Liver (tissue), 9 donors: ENCODE results near the gene CBX4. TPM values are rescaled to one million over a fixed set of nuclear protein-coding genes. Genes with fewer than 3 reads are reported as not detected.

Source experiments
- DNase-seq: peaks from one replicate; pipeline ENCODE4 v3.0.0-alpha.2; 2017; ENCODE audit warnings: low spot score
- H3K27ac ChIP-seq, 2 donors: one replicate each; pipeline ENCODE4 v1.7.0; 2013; ENCODE audit warnings: inconsistent platforms in 2 of 2, low read length in 2 of 2, control low read depth in 1 of 2, low read depth in 1 of 2, mild to moderate bottlenecking in 1 of 2
- H3K27me3 ChIP-seq, 4 donors: one replicate each; pipeline versions ENCODE4 v1.6.1 to v1.7.0; 2013; ENCODE audit warnings: low read length in 3 of 4, inconsistent platforms in 1 of 4, mild to moderate bottlenecking in 1 of 4, moderate library complexity in 1 of 4; ENCODE audit not compliant: control insufficient read depth in 4 of 4, insufficient read depth in 4 of 4
- H3K36me3 ChIP-seq, 4 donors: one replicate each; pipeline versions ENCODE4 v1.6.1 to v1.7.0; 2013; ENCODE audit warnings: low read length in 3 of 4, mild to moderate bottlenecking in 3 of 4, low read depth in 1 of 4, moderate library complexity in 1 of 4; ENCODE audit not compliant: control insufficient read depth in 4 of 4, insufficient read depth in 3 of 4
- H3K4me1 ChIP-seq, 4 donors: one replicate each; pipeline versions ENCODE4 v1.6.1 to v1.7.0; 2013; ENCODE audit warnings: low read length in 3 of 4, mild to moderate bottlenecking in 3 of 4, moderate library complexity in 1 of 4; ENCODE audit not compliant: control insufficient read depth in 4 of 4, insufficient read depth in 4 of 4
- H3K4me3 ChIP-seq, 3 donors: one replicate each; pipeline versions ENCODE4 v1.6.1 to v1.7.0; 2013; ENCODE audit warnings: low read length in 3 of 3, control low read depth in 1 of 3, low read depth in 1 of 3, mild to moderate bottlenecking in 1 of 3
- H3K9ac ChIP-seq, 2 donors: one replicate each; pipeline ENCODE4 v1.7.0; 2013; ENCODE audit warnings: low read length in 2 of 2, mild to moderate bottlenecking in 2 of 2, moderate library complexity in 2 of 2, control low read depth in 1 of 2, low read depth in 1 of 2
- H3K9me3 ChIP-seq, 4 donors: one replicate each; pipeline versions ENCODE4 v1.6.1 to v1.7.0; 2013; ENCODE audit warnings: low read length in 3 of 4; ENCODE audit not compliant: control insufficient read depth in 4 of 4
- ATF3 ChIP-seq: IDR thresholded peaks from 2 replicates; pipeline ENCODE4 v1.6.1; 2016; ENCODE audit warnings: antibody characterized with exemption
- EGR1 ChIP-seq, 2 donors: IDR thresholded peaks; 2 replicates each; pipeline ENCODE4 v1.6.1; 2016 to 2018; ENCODE audit warnings: antibody characterized with exemption in 2 of 2, low read depth in 2 of 2
- FOXA2 ChIP-seq: IDR thresholded peaks from 2 replicates; pipeline ENCODE4 v1.6.1; 2016; ENCODE audit warnings: antibody characterized with exemption
- GABPA ChIP-seq, 2 donors: IDR thresholded peaks in 1 of 2; conservative IDR thresholded peaks in 1 of 2; 2 replicates each; pipeline ENCODE4 v1.6.1; 2016; ENCODE audit warnings: antibody characterized with exemption in 2 of 2, mild to moderate bottlenecking in 1 of 2, moderate library complexity in 1 of 2
- HNF4A ChIP-seq, 2 donors: conservative IDR thresholded peaks; 2 replicates each; pipeline ENCODE4 v1.6.1; 2016; ENCODE audit warnings: antibody characterized with exemption in 2 of 2, mild to moderate bottlenecking in 2 of 2
- HNF4G ChIP-seq: IDR thresholded peaks from 2 replicates; pipeline ENCODE4 v1.6.1; 2016; ENCODE audit warnings: antibody characterized with exemption
- JUND ChIP-seq, 2 donors: IDR thresholded peaks; 2 replicates each; pipeline ENCODE4 v1.6.1; 2016; ENCODE audit warnings: antibody characterized with exemption in 2 of 2
- NR2F2 ChIP-seq: IDR thresholded peaks from 2 replicates; pipeline ENCODE4 v1.6.1; 2016; ENCODE audit warnings: antibody characterized with exemption
- RAD21 ChIP-seq, 2 donors: IDR thresholded peaks; 2 replicates each; pipeline ENCODE4 v1.6.1; 2016; ENCODE audit warnings: antibody characterized with exemption in 2 of 2, mild to moderate bottlenecking in 2 of 2
- RXRA ChIP-seq, 2 donors: IDR thresholded peaks; 2 replicates each; pipeline ENCODE4 v1.6.1; 2017 to 2018; ENCODE audit warnings: antibody characterized with exemption in 2 of 2, mild to moderate bottlenecking in 1 of 2
- SP1 ChIP-seq: IDR thresholded peaks from 2 replicates; pipeline ENCODE4 v1.6.1; 2018; ENCODE audit warnings: antibody characterized with exemption, mild to moderate bottlenecking
- TAF1 ChIP-seq: conservative IDR thresholded peaks from 2 replicates; pipeline ENCODE4 v1.6.1; 2016; ENCODE audit warnings: antibody characterized with exemption, mild to moderate bottlenecking
- YY1 ChIP-seq: IDR thresholded peaks from 2 replicates; pipeline ENCODE4 v1.6.1; 2016; ENCODE audit warnings: antibody characterized with exemption, mild to moderate bottlenecking
- WGBS: extraction: QIAGEN DNeasy Blood & Tissue Kit; methylation state at CpG from one replicate; pipeline ENCODE4 v1.1.7; 2013; 5-methylcytosine and 5-hydroxymethylcytosine counted together
- polyA plus RNA-seq, 2 donors: library from polyadenylated mRNA; stranded (reverse) in 1 of 2; unstranded in 1 of 2; fragments of 200-250 nt in 1 of 2; fragments of >200 nt in 1 of 2; fragmentation: Nextera tagmentation in 1 of 2; extraction: Ambion mirVana in 1 of 2; gene quantifications; one replicate each; pipeline versions ENCODE4 v1.2.1 to v1.2.3, GENCODE V29; 2013 to 2015
- total RNA-seq, 2 donors: library from RNA; depleted of rRNA; stranded (reverse); fragments of >200 nt; gene quantifications; one replicate each; pipeline ENCODE4 v1.2.3, GENCODE V29; 2014
- TF ChIP-seq, protein P1 (sequence below): IDR thresholded peaks from 2 replicates; pipeline ENCODE4 v1.6.1; 2016; ENCODE audit warnings: antibody characterized with exemption
- TF ChIP-seq, protein P2 (sequence below): IDR thresholded peaks from 2 replicates; pipeline ENCODE4 v1.6.1; 2016; ENCODE audit warnings: antibody characterized with exemption
- TF ChIP-seq, protein P3 (sequence below): IDR thresholded peaks from 2 replicates; pipeline ENCODE4 v1.6.1; 2016; ENCODE audit warnings: antibody characterized with exemption, mild to moderate bottlenecking
- TF ChIP-seq, protein P4 (sequence below): fragments of 150-350 bp; IDR thresholded peaks from 2 replicates; pipeline ENCODE4 v1.5.1; 2017; ENCODE audit warnings: improper control_type of control experiment, low read depth, low read length; ENCODE audit not compliant: missing input control
- donor health status: healthy.
- donor health status: healthy.
- donor health status: healthy.
- donor health status: healthy.
- donor health status: healthy.

CBX4 gene
- total and polyA plus RNA-seq, 4 donors = 4.8 to 8.9 (median 6.3) TPM

DNA sequence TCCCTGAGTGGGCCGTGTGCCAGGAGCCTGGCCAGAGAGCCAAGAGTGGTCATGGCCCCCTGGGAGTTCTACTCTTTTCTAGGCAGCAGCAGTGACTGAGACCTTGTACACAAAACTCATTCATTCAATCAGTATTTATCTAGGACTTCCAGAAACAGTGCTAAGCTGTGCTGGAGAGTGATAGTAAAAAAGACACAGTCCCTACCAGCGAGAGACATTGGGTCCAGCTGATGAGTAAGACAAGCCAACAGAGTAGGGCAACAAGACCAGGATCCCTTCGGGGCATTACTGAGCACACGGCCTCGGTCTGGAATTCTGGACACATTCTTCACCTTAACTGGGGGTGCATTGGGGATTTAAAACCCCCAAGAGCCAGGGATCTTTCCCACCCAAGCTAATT, 20.2 kb downstream of the CBX4 start:
- H3K9me3 ChIP-seq = no peaks in the 10 kb centered on the region
- peaks cover 3 to 14% (median 10%) of the 10 kb centered on the region in 4 donors for H3K4me1 ChIP-seq
- no peak overlapping the region for H3K4me3 ChIP-seq
- H3K27ac ChIP-seq = no peak overlapping the region
- TF ChIP-seq FOXA2 (no peak), SP1 (no peak), GABPA (IDR thresholded peaks at IDR 0.05 in 1 of 2, conservative IDR thresholded peaks at IDR 0.05 in 1 of 2) (no peak), NR2F2 (no peak), TAF1 (no peak), YY1 (no peak), ATF3 (no peak), HNF4G (no peak), RAD21 (IDR thresholded peaks at IDR 0.05) (no peak), HNF4A (conservative IDR thresholded peaks at IDR 0.05) (no peak), EGR1 (IDR thresholded peaks at IDR 0.05; ENCODE audit: low read depth in 2 of 2) (no peak), RXRA (IDR thresholded peaks at IDR 0.05) (no peak), JUND (IDR thresholded peaks at IDR 0.05) (no peak)
- TF ChIP-seq, protein P1, sequence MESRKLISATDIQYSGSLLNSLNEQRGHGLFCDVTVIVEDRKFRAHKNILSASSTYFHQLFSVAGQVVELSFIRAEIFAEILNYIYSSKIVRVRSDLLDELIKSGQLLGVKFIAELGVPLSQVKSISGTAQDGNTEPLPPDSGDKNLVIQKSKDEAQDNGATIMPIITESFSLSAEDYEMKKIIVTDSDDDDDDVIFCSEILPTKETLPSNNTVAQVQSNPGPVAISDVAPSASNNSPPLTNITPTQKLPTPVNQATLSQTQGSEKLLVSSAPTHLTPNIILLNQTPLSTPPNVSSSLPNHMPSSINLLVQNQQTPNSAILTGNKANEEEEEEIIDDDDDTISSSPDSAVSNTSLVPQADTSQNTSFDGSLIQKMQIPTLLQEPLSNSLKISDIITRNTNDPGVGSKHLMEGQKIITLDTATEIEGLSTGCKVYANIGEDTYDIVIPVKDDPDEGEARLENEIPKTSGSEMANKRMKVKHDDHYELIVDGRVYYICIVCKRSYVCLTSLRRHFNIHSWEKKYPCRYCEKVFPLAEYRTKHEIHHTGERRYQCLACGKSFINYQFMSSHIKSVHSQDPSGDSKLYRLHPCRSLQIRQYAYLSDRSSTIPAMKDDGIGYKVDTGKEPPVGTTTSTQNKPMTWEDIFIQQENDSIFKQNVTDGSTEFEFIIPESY = no peak
- TF ChIP-seq, protein P2, sequence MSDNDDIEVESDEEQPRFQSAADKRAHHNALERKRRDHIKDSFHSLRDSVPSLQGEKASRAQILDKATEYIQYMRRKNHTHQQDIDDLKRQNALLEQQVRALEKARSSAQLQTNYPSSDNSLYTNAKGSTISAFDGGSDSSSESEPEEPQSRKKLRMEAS = no peak
- TF ChIP-seq, protein P3, sequence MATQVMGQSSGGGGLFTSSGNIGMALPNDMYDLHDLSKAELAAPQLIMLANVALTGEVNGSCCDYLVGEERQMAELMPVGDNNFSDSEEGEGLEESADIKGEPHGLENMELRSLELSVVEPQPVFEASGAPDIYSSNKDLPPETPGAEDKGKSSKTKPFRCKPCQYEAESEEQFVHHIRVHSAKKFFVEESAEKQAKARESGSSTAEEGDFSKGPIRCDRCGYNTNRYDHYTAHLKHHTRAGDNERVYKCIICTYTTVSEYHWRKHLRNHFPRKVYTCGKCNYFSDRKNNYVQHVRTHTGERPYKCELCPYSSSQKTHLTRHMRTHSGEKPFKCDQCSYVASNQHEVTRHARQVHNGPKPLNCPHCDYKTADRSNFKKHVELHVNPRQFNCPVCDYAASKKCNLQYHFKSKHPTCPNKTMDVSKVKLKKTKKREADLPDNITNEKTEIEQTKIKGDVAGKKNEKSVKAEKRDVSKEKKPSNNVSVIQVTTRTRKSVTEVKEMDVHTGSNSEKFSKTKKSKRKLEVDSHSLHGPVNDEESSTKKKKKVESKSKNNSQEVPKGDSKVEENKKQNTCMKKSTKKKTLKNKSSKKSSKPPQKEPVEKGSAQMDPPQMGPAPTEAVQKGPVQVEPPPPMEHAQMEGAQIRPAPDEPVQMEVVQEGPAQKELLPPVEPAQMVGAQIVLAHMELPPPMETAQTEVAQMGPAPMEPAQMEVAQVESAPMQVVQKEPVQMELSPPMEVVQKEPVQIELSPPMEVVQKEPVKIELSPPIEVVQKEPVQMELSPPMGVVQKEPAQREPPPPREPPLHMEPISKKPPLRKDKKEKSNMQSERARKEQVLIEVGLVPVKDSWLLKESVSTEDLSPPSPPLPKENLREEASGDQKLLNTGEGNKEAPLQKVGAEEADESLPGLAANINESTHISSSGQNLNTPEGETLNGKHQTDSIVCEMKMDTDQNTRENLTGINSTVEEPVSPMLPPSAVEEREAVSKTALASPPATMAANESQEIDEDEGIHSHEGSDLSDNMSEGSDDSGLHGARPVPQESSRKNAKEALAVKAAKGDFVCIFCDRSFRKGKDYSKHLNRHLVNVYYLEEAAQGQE = no peak
- TF ChIP-seq, protein P4, sequence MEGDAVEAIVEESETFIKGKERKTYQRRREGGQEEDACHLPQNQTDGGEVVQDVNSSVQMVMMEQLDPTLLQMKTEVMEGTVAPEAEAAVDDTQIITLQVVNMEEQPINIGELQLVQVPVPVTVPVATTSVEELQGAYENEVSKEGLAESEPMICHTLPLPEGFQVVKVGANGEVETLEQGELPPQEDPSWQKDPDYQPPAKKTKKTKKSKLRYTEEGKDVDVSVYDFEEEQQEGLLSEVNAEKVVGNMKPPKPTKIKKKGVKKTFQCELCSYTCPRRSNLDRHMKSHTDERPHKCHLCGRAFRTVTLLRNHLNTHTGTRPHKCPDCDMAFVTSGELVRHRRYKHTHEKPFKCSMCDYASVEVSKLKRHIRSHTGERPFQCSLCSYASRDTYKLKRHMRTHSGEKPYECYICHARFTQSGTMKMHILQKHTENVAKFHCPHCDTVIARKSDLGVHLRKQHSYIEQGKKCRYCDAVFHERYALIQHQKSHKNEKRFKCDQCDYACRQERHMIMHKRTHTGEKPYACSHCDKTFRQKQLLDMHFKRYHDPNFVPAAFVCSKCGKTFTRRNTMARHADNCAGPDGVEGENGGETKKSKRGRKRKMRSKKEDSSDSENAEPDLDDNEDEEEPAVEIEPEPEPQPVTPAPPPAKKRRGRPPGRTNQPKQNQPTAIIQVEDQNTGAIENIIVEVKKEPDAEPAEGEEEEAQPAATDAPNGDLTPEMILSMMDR = no peak
- DNase-seq = no peak
- WGBS = 90% methylated on average over 5 of the region's 5 CpGs
- peaks cover 0 to 9% (median 0%) of the 10 kb centered on the region in 4 donors for H3K27me3 ChIP-seq
- H3K9ac ChIP-seq = no peak overlapping the region
- no peaks in the 10 kb centered on the region for H3K36me3 ChIP-seq
